HepG2 (cell line): ENCODE measurements around the gene ZNF584. TPM values are rescaled to one million over a fixed set of nuclear protein-coding genes. Genes with fewer than 3 reads are reported as not detected.
A peak's percentile ranks its signal among the peaks of the same experiment; 100 is the strongest.

Source experiments
- AHDC1 ChIP-seq: sonication (generic); formaldehyde crosslinking; IDR thresholded peaks from 2 replicates; pipeline ENCODE4 v1.5.1; 2020; ENCODE audit warnings: mild to moderate bottlenecking, missing genetic modification reagents, borderline replicate concordance
- BHLHE40 ChIP-seq: IDR thresholded peaks from 2 replicates; pipeline ENCODE4 v1.6.1; 2011; ENCODE audit warnings: low read length, improper control_type of control experiment
- CREB1 ChIP-seq, 2 experiments: fragments of 450-650 bp in 1 of 2; IDR thresholded peaks; 2 replicates each; pipeline ENCODE4 v1.6.1; 2016 to 2017; ENCODE audit warnings: control low read depth in 1 of 2, mild to moderate bottlenecking in 1 of 2, missing compliant biosample characterization in 1 of 2, missing genetic modification characterization in 1 of 2
- DBP ChIP-seq: sonication (generic); formaldehyde crosslinking; IDR thresholded peaks from 2 replicates; pipeline ENCODE4 v1.4.0; 2020; ENCODE audit warnings: missing genetic modification reagents; ENCODE audit errors: not compliant biosample characterization
- ELF3 ChIP-seq: IDR thresholded peaks from 2 replicates; pipeline ENCODE4 v1.6.1; 2016; ENCODE audit warnings: missing genetic modification reagents, missing compliant biosample characterization
- HDAC6 ChIP-seq: fragments of 200-600 bp; sonication (generic); IDR thresholded peaks from 2 replicates; pipeline ENCODE4 v1.7.0; 2017; ENCODE audit warnings: mild to moderate bottlenecking, antibody characterized with exemption, low read length, low read depth
- HMG20A ChIP-seq: IDR thresholded peaks from 2 replicates; pipeline ENCODE4 v1.6.1; 2016; ENCODE audit warnings: borderline replicate concordance
- SNRNP70 ChIP-seq: fragments of 200-400 bp; formaldehyde crosslinking; IDR thresholded peaks from 2 replicates; pipeline ENCODE4 v1.6.1; 2017; ENCODE audit warnings: mild to moderate bottlenecking, low read depth, low read length, moderate library complexity
- TBP ChIP-seq: sonication (generic); formaldehyde crosslinking; IDR thresholded peaks from 2 replicates; pipeline ENCODE4 v1.5.0; 2020; ENCODE audit warnings: missing genetic modification reagents
- ZIK1 ChIP-seq: sonication (generic); formaldehyde crosslinking; IDR thresholded peaks from 2 replicates; pipeline ENCODE4 v1.5.0; 2020; ENCODE audit warnings: mild to moderate bottlenecking, low read depth, missing genetic modification reagents, borderline replicate concordance
- ZMYM3 ChIP-seq: sonication (generic); formaldehyde crosslinking; IDR thresholded peaks from 2 replicates; pipeline ENCODE4 v1.5.1; 2020; ENCODE audit warnings: mild to moderate bottlenecking, missing genetic modification reagents
- ZNF10 ChIP-seq: sonication (generic); formaldehyde crosslinking; IDR thresholded peaks from 2 replicates; pipeline ENCODE4 v1.4.0; 2020; ENCODE audit warnings: mild to moderate bottlenecking, low read depth, missing genetic modification reagents, borderline replicate concordance
- ZNF34 ChIP-seq: sonication (generic); formaldehyde crosslinking; IDR thresholded peaks from 2 replicates; pipeline ENCODE4 v1.4.0; 2020; ENCODE audit warnings: mild to moderate bottlenecking, missing genetic modification reagents, borderline replicate concordance
- ZNF615 ChIP-seq: sonication (generic); formaldehyde crosslinking; IDR thresholded peaks from 2 replicates; pipeline ENCODE4 v1.5.0; 2020; ENCODE audit warnings: mild to moderate bottlenecking, missing genetic modification reagents, borderline replicate concordance
- ZNF713 ChIP-seq: sonication (generic); formaldehyde crosslinking; IDR thresholded peaks from 2 replicates; pipeline ENCODE4 v1.4.0; 2020; ENCODE audit warnings: mild to moderate bottlenecking, missing genetic modification reagents
- ZNF841 ChIP-seq: sonication (generic); formaldehyde crosslinking; IDR thresholded peaks from 2 replicates; pipeline ENCODE4 v1.8.1; 2023; ENCODE audit warnings: missing genetic modification reagents, borderline replicate concordance
- ZSCAN29 ChIP-seq: sonication (generic); formaldehyde crosslinking; conservative IDR thresholded peaks from 2 replicates; pipeline ENCODE4 v1.4.0; 2020; ENCODE audit warnings: mild to moderate bottlenecking, missing genetic modification reagents
- polyA plus RNA-seq, 8 experiments: library from polyadenylated mRNA; depleted of rRNA in 3 of 8; stranded (reverse) in 7 of 8; unstranded in 1 of 8; fragments of >200 nt; fragmentation: Illumina TruSeq in 4 of 8; extraction: Trizol in 4 of 8; gene quantifications; 2 replicates each; pipeline versions ENCODE4 v1.2.1 to v1.2.3, GENCODE V29; 2011 to 2016; ENCODE audit warnings: low read depth in 4 of 8, missing spikeins in 1 of 8, mixed read lengths in 1 of 8; ENCODE audit not compliant: insufficient read depth in 1 of 8
- total RNA-seq, 5 experiments: library from RNA; depleted of rRNA; stranded (reverse); fragments of >200 nt; fragmentation: Illumina TruSeq; extraction: Trizol; gene quantifications; 2 replicates each; pipeline ENCODE4 v1.2.3, GENCODE V29; 2016; ENCODE audit warnings: low read depth in 1 of 5
- TF ChIP-seq, protein P1 (sequence below): sonication (generic); formaldehyde crosslinking; IDR thresholded peaks from 2 replicates; pipeline ENCODE4 v1.5.0; 2020; ENCODE audit warnings: missing genetic modification reagents, mild to moderate bottlenecking, borderline replicate concordance
- TF ChIP-seq, protein P2 (sequence below): sonication (generic); formaldehyde crosslinking; IDR thresholded peaks from 2 replicates; pipeline ENCODE4 v1.5.0; 2020; ENCODE audit warnings: mild to moderate bottlenecking, missing genetic modification reagents

ZNF584 gene
- total and polyA plus RNA-seq, 2 of the 13 experiments (the other 11 are each of a cell fraction or from before 2014, with no cell fraction given) = 2.4 to 7.0 TPM

DNA sequence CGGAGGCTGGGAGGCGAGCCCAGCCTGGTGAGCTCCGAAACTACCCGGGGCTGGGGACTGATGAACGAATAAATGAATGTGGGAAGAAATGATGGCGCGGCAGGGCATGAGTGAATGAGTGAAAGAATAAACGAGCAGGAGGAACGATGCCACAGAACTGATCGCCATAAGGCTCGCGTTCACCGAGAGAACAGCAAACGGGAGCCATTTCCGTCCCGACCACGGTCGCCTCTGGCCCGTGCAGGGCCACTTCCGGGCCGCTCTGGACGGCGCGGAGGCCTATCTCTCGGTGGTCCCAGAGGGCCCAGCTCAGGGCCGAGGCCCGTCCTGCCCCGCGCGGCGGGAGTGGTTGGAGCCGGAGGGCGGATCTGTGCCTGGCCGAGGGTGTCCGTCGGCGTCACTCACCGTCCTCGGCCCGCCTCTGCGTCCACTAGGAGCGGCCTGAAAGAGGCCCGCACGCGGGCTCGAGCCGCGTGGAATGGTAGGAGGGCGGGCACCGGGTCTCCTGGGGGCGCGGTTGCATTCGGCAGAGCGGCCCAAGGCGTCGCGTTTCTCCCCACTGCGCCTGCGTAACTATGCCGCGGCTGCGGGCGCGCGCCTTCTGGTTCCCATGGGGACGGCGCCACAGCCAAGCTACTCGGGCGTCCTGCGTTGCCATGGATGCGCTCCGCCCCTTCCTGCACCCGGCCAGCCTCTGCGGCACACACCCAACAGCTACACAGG is 46.0 kb upstream of the ZNF584 start, which contains the start of gene ZNF497 (continued):
- TF ChIP-seq ZNF34 (CRISPR knock-in tag) = no peak
- TF ChIP-seq ZNF713 (CRISPR knock-in tag) = no peak
- TF ChIP-seq HMG20A (CRISPR knock-in tag) = no peak
- TF ChIP-seq ZNF10 = no peak
- TF ChIP-seq, protein P1, sequence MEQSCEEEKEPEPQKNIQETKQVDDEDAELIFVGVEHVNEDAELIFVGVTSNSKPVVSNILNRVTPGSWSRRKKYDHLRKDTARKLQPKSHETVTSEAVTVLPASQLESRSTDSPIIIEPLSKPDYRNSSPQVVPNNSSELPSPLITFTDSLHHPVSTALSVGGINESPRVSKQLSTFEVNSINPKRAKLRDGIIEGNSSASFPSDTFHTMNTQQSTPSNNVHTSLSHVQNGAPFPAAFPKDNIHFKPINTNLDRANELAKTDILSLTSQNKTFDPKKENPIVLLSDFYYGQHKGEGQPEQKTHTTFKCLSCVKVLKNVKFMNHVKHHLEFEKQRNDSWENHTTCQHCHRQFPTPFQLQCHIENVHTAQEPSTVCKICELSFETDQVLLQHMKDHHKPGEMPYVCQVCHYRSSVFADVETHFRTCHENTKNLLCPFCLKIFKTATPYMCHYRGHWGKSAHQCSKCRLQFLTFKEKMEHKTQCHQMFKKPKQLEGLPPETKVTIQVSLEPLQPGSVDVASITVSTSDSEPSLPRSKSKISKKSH (CRISPR knock-in tag) = peak; percentile 45; the same call in 1 of the 2 replicates
- peak; percentile 73 for TF ChIP-seq DBP
- TF ChIP-seq AHDC1 (CRISPR knock-in tag) = peak; percentile 67; the same call in 1 of the 2 replicates
- peak; percentile 57 for TF ChIP-seq BHLHE40
- no peak for TF ChIP-seq CREB1 (IDR thresholded peaks at IDR 0.05)
- no peak for TF ChIP-seq CREB1 (CRISPR knock-in tag; IDR thresholded peaks at IDR 0.05)
- TF ChIP-seq, protein P2, sequence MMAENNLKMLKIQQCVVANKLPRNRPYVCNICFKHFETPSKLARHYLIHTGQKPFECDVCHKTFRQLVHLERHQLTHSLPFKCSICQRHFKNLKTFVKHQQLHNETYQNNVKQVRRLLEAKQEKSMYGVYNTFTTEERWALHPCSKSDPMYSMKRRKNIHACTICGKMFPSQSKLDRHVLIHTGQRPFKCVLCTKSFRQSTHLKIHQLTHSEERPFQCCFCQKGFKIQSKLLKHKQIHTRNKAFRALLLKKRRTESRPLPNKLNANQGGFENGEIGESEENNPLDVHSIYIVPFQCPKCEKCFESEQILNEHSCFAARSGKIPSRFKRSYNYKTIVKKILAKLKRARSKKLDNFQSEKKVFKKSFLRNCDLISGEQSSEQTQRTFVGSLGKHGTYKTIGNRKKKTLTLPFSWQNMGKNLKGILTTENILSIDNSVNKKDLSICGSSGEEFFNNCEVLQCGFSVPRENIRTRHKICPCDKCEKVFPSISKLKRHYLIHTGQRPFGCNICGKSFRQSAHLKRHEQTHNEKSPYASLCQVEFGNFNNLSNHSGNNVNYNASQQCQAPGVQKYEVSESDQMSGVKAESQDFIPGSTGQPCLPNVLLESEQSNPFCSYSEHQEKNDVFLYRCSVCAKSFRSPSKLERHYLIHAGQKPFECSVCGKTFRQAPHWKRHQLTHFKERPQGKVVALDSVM (CRISPR knock-in tag) = no peak
- no peak for TF ChIP-seq ZMYM3 (CRISPR knock-in tag)
- no peak for TF ChIP-seq HDAC6
- TF ChIP-seq ZSCAN29 (CRISPR knock-in tag) = no peak
- no peak for TF ChIP-seq TBP (CRISPR knock-in tag)
- TF ChIP-seq SNRNP70 = no peak
- TF ChIP-seq ELF3 (CRISPR knock-in tag) = peak; percentile 76
- 0 out of 2 replicates have a peak, but pooled peaks have one; percentile 57 for TF ChIP-seq ZIK1
- no peak for TF ChIP-seq ZNF841 (CRISPR knock-in tag)
- TF ChIP-seq ZNF615 (CRISPR knock-in tag) = 0 out of 2 replicates have a peak, but pooled peaks have one; percentile 38
